HG02678 (cell line): ENCODE measurements around the gene PCGF1.

Experiments used
- ATAC-seq: cut with Tn5 transposase; IDR thresholded peaks from one replicate; pipeline ENCODE4 v1.9.1; 2021; ENCODE audit warnings: mild to moderate bottlenecking, moderate library complexity; ENCODE audit not compliant: unreplicated experiment

PCGF1 gene

DNA sequence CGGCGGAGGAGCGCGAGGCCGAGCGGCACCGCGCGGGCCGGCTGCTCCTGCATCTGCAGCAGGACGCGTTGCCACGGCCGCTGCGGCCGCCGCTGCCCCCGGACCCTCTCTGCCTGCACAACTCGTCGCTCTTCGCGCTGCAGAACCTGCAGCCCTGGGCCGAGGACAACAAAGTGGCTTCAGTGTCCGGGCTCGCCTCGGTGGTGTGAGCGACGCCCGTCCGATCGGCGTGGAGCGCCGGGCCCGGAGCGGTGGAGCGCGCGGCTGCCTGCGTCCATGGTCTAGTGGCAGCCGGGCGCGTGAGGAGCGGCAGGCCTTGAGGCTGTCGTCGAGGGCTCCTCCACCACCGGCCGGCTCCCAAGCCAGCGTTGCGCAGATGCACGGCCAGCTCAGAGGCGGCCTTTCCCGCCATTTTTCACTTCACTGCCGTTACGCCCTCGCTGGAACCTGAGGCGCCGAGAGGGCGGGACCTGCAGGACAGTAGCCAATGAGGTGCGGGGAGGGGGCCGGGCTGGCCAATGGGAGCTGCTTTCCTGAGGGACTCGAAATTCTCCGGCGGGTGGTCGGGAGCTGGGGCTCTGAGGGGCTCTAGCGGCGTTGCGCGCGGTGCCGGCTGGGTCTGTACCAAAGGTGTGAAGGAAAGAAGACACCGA lies 8.6 kb upstream of the PCGF1 start:
- peak; percentile 70 for ATAC-seq

GRCh38 chr2:74515271-74515980 lies 7.9 kb upstream of the PCGF1 start:
- no peak for ATAC-seq

DNA sequence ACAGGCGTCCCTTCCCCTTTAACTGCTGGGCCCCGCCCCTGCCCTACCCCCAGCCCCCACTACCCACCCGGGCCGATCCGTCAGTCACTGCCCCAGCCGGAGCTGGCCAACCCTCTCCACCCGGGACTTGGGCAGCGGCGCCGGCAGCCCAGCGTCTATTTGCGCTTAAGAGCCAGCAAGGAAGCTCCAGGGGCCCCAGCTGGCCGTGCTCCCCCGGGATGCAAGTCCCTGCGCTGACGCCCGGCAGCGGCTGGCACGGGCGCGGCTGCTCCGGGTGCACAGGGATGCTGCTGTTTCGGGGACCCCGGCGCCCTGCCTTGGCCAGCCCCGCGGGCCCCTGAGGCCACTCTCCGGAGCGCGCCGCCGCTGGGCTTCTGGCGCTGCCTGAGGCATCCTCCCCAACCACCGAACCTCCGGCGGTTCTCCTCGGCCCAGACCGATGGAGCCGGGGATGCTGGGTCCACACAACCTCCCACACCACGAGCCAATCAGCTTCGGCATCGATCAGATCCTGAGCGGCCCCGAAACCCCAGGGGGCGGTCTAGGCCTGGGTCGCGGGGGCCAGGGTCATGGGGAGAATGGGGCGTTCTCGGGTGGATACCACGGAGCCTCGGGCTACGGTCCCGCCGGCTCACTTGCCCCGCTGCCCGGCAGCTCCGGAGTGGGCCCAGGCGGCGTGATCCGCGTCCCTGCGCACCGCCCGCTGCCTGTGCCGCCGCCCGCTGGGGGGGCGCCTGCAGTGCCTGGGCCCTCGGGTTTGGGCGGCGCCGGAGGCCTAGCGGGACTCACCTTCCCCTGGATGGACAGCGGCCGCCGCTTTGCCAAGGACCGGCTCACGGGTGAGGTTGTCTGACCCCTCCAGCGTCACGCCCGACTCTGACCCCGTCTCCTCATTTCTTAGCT lies 7.1 kb upstream of the PCGF1 start, which contains the start of gene TLX2:
Gene TLX2 (plus strand): TSS at position 83 of the 903 bp plus-strand sequence. CDS start 357 bp downstream, at position 440.
- ATAC-seq = no peak

DNA sequence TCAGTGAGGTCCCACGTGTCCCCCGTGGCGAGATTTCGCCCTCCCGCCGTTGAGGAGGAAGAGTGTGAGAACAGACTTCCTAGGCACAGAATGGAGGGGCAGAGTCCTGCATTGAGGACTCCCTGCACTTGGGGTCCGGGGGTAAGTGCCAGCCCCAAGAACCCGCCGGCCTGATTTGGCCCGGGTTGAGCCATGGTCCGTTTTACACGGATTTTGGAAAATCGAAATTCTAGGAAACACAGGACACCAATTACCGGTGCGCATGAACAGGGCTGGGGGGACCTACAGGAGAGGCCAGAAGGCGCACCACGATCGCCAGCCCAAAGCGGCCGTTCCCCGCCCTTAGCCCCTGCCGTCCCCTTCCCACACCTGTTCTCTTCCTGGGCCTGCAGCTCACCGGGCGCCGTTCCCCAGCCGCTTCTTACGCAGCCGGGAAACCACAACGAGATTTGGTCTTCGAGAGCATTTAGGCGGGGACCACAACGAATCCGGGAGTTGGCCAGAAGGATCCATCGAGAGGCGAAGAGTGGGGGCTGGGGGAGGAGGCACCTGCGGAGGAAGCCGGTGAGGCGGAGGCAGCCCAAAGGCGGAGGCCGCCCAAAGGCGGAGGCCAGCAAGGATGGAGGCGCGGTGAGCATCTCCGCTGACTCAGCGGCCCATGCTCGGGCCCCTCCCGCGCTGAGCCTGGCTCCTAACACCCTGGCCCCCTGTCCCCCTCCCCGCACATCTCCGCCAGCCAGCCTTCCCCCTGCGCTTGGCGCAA lies 6.3 kb upstream of the PCGF1 start:
- ATAC-seq = no peak

GRCh38 chr2:74512744-74513604 lies 5.5 kb upstream of the PCGF1 start:
- no peak for ATAC-seq

DNA sequence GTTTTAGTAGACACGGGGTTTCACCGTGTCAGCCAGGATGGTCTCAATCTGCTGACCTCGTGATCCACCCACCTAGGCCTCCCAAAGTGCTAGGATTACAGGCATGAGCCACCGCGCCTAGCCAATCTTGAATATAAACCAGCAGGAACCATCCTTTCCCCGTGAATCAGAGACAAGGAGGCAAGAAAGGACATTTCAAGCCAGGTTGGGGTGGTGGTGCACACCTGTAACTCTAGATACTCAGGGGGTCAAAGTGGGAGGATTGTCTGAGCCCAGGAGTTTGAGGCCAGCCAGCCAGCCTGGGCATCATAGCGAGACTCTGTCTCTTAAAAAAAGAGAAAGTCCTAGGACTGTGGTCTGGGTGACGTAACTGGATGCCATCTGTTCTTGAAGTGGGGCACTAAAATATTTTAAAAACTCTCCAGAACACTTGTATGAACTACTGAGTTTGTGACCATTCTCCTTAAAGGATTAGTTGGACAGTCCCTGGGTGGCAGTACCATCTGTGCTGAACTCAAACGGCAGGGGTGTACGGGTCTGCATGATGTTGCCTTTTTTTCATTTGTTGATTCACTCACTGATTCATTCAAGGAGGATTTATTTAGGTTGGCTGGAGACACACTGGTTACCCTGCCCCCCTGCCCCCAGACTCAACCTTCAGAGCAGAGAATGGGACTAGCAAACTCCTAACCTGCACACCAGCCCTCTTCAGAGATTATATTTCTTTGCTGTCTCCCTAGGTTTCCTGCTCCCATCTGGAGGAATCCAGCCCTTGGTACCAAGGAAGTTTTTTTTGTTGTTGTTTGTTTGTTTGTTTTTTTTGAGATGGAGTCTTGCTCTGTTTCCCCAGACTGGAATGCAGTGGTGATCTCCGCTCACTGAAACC lies 3.9 kb upstream of the PCGF1 start:
- no peak for ATAC-seq

- no peak for ATAC-seq
Observed at GRCh38 chr2:74510272-74510671, 2.8 kb upstream of the PCGF1 start.

GRCh38 chr2:74507926-74508520 lies 528 bp upstream of the PCGF1 start:
- ATAC-seq = no peak

DNA sequence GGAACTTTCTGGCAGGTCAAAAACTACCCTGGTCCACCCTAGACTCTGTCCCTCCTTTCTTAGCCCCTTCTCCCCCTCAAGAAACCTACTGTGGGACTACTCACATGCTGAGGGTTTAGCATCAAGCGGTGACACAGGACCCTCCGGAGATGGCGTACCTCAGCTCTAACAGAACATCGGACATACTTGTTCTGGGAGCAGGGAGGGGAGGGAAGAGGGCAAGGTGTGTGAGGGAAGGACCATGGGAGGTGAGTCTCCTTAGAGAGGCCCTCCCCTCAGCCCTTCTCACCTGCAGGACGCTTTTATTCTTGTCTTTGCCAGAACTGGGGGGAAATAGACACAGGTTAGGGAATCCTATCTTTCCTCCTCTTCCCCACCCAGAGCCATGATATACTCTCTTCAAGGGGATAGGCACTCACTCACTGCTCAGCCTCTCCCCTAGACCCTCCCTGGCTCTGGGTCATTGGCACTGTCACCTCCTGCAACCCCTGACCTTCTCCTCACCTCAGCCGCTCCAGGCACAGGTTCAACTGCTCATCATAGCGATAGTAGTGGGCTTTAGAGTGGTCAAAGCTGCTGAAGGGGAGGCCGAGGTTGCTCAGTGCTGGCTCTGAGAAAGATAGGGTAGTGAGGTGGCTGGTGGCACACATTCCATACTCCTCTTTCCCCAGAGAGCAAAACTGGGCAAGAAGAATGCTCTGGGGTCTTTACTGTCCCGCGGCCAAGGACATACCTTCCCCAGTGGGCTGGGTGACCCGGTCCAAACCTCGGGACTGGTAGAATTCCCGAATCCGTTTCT lies 1.8 kb downstream of the PCGF1 start:
- no peak for ATAC-seq

- ATAC-seq = no peak
Observed at GRCh38 chr2:74504591-74504990, 2.9 kb downstream of the PCGF1 start.

- ATAC-seq = no peak
Observed at GRCh38 chr2:74503506-74504475, 3.7 kb downstream of the PCGF1 start.

GRCh38 chr2:74502720-74503505 lies 4.6 kb downstream of the PCGF1 start:
- peak; percentile 35 for ATAC-seq

DNA sequence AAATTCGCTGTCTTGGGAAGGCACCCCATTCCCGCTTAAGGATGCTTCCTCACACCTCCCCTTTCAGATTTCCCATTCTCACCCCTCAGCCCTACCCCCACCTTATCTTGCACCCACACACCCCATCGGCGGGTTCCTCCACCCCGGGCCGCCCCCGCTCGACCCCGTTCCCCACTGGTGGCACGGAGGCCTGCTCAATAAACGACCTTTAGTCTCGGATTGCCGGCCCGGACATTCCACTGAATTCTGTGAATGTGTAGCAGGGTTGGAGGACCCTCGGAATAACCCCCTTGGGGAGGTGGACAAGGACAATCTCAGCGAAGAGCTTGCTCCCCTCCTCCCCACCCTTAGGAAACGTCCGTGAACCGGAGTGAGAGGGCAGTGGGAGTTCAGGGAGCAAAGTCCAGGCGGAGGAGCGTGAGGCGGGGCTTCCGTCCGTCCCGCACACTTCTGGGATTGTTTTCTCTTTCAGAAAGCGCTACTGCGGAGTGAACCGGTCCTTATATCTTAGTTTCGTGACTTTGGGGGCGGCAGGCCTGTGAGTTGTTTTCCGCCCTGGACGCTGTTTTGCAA lies 5.3 kb downstream of the PCGF1 start:
- no peak for ATAC-seq

GRCh38 chr2:74501335-74502071 lies 6.0 kb downstream of the PCGF1 start:
- no peak for ATAC-seq

GRCh38 chr2:74500578-74500946 lies 6.9 kb downstream of the PCGF1 start:
- no peak for ATAC-seq
